Glutamatergic neuron (in vitro differentiated cells): ENCODE results near the gene HOXB9. TPM values are rescaled to one million over a fixed set of nuclear protein-coding genes. Genes with fewer than 3 reads are reported as not detected.

Source experiments
- DNase-seq: peaks from one replicate; pipeline ENCODE4 v3.0.0; 2022
- H3K27ac Mint-ChIP-seq: one replicate; pipeline ENCODE4 v1.8.0; 2020; ENCODE audit warnings: mild to moderate bottlenecking, mixed read lengths, inconsistent platforms; ENCODE audit not compliant: unreplicated experiment
- H3K27me3 Mint-ChIP-seq: one replicate; pipeline ENCODE4 v1.8.0; 2020; ENCODE audit warnings: mild to moderate bottlenecking, moderate library complexity, mixed read lengths, inconsistent platforms; ENCODE audit not compliant: unreplicated experiment
- H3K36me3 Mint-ChIP-seq: one replicate; pipeline ENCODE4 v1.8.0; 2020; ENCODE audit warnings: mild to moderate bottlenecking, mixed read lengths, inconsistent platforms; ENCODE audit not compliant: unreplicated experiment
- H3K4me1 Mint-ChIP-seq: one replicate; pipeline ENCODE4 v1.8.0; 2020; ENCODE audit warnings: mild to moderate bottlenecking, low read depth, mixed read lengths, inconsistent platforms; ENCODE audit not compliant: unreplicated experiment
- H3K4me3 Mint-ChIP-seq: one replicate; pipeline ENCODE4 v1.8.0; 2020; ENCODE audit warnings: mild to moderate bottlenecking, mixed read lengths, inconsistent platforms; ENCODE audit not compliant: unreplicated experiment
- H3K9me3 Mint-ChIP-seq: one replicate; pipeline ENCODE4 v1.8.0; 2020; ENCODE audit warnings: mild to moderate bottlenecking, moderate library complexity, mixed read lengths, inconsistent platforms; ENCODE audit not compliant: unreplicated experiment
- total RNA-seq: library from RNA; stranded (reverse); fragmentation: NEBNext Ultra II Directional; extraction: Animal tissue kit (Norgen Biotek cat#: 25700); gene quantifications from one replicate; pipeline ENCODE4 v1.2.1, GENCODE V29; 2021; ENCODE audit not compliant: unreplicated experiment
- TF ChIP-seq, protein P1 (sequence below): fragments of 200-600 bp; sonication (generic); IDR thresholded peaks from one replicate; pipeline ENCODE4 v1.5.0; 2021; ENCODE audit not compliant: partially characterized antibody, unreplicated experiment

HOXB9 gene
- total RNA-seq, 1 donor from 2014 or later = not detected

DNA sequence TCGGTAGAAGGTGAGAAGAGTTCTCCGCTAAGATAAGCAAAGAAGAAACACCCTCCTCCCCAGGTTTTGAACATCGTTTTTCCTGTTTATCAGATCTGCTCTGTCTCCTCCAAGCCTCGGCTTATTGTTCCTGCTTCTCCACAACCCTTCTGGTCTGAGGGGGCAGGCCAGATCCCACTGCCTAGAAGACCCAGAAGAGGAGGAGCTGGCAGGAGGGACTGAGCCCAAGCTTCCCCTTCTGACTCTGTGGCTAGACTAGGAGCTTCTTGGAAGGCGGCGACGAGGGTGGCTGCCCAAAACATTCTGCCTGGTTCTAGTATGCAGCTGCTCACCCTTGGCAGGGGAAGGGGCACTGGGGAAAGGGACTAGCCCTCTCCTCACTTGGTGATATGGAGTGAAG, 27.4 kb downstream of the HOXB9 start:
- Mint-ChIP-seq H3K27me3 (peaks cover 53% of the 10 kb centered on the region), H3K36me3 (no peaks in the 10 kb centered on the region), H3K27ac (no peak overlapping the region), H3K4me1 (peaks cover 2% of the 10 kb centered on the region), H3K9me3 (peaks cover 8% of the 10 kb centered on the region), H3K4me3 (no peak overlapping the region)
- no peak for DNase-seq
- TF ChIP-seq, protein P1, sequence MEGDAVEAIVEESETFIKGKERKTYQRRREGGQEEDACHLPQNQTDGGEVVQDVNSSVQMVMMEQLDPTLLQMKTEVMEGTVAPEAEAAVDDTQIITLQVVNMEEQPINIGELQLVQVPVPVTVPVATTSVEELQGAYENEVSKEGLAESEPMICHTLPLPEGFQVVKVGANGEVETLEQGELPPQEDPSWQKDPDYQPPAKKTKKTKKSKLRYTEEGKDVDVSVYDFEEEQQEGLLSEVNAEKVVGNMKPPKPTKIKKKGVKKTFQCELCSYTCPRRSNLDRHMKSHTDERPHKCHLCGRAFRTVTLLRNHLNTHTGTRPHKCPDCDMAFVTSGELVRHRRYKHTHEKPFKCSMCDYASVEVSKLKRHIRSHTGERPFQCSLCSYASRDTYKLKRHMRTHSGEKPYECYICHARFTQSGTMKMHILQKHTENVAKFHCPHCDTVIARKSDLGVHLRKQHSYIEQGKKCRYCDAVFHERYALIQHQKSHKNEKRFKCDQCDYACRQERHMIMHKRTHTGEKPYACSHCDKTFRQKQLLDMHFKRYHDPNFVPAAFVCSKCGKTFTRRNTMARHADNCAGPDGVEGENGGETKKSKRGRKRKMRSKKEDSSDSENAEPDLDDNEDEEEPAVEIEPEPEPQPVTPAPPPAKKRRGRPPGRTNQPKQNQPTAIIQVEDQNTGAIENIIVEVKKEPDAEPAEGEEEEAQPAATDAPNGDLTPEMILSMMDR = no peak

DNA sequence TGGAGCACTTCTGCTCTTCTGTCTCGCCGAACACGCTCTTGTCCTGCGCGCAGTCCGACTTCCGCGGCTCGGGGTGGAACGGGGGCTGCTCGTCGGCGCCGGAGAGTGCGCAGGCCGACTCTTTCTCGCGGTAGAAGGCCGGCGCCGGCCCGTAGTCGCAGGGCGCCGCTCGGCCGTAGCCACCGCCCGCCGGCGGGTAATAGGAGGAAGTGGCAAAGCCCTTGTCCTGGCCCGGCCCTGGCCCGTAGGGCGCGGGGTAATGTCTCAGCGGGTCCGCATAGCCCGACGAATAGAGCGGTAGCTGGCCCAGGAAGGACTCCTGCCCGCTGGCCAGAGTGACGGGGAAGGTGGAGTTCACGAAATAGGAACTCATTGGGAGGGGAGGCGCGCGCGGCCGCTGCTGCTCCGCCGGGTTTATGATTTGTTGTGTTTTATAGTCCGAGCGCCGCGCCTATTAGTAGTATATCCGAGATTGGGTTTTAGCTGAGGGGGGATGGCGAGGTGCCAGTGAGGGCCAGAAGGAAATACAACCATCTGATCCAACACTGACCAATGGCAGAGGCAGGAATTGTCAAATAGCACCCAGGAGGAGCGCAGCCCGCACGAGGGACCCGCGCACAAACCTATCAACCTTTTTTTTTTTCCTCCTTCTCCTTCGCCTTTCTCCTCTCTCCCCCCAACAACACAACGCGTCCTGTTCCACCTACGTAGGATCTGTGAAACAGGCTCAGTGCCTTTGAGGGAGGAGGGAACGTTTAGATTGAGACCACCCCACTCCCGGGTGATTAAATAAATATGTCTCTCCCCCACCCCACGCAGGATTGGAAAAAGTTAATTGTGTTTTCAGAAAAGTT, 28.2 kb downstream of the HOXB9 start:
- peaks cover 2% of the 10 kb centered on the region for H3K4me1 Mint-ChIP-seq
- no peak for DNase-seq
- peaks cover 3% of the 10 kb centered on the region for H3K9me3 Mint-ChIP-seq
- peaks cover 49% of the 10 kb centered on the region for H3K27me3 Mint-ChIP-seq
- H3K36me3 Mint-ChIP-seq = no peaks in the 10 kb centered on the region
- TF ChIP-seq, protein P1 = no peak
- H3K27ac Mint-ChIP-seq = no peak overlapping the region
- no peak overlapping the region for H3K4me3 Mint-ChIP-seq

DNA sequence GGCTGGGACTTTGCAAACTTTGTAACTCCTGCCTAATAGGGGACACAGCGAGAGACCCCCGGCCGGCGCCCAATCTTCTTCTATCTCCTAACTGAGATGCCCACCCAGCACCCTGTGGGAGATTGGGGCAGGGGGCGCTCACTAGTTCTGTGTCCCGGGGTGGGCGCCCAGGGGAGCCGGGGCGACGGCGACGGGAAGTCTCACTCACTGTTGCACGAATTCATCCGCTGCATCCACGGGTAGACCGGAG, 28.7 kb downstream of the HOXB9 start:
- Mint-ChIP-seq H3K36me3 (no peaks in the 10 kb centered on the region), H3K27me3 (peaks cover 48% of the 10 kb centered on the region), H3K9me3 (peaks cover 2% of the 10 kb centered on the region), H3K4me3 (no peak overlapping the region), H3K27ac (no peak overlapping the region), H3K4me1 (peaks cover 2% of the 10 kb centered on the region)
- TF ChIP-seq, protein P1 = no peak
- no peak for DNase-seq

DNA sequence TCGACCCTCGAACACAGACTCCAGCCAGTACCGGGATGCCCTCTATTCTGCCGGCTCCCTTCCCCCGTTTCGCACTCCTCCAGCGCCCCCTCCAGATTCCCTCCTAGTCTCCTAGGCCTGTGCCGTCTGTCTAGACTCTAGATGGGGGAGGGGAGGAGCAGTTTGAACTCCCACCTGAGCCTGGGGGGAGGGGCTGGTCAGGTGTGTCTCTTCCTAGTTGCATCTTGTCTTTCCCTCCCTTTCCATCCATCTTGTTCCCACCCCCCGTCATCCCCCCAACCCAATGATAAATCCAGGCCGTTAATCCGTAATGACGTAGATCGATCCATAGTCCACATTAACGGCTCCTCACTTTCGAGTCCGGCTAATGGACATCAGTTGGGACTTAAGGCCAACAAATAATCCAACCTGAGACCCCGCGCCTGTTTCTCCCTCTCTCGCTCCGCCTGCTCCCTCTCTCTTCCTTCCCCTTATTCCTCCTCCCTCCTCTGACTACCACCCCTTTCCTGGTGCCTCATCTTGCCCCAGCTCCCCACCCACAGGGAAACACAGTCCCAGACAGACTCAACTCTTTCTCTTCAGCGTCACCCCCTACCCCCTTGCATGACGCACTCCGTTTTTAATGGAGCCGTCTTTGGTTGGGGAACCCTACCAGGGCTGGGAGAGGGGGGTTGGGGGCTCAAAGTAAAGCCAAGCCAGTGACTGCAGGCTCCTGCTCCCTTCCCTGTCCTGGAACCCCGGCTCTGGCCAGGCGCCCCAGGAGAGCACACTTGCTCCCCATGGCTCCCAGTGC, 29.2 kb downstream of the HOXB9 start:
- peaks cover 46% of the 10 kb centered on the region for H3K27me3 Mint-ChIP-seq
- no peak overlapping the region for H3K4me3 Mint-ChIP-seq
- DNase-seq = no peak
- no peaks in the 10 kb centered on the region for H3K36me3 Mint-ChIP-seq
- TF ChIP-seq, protein P1 = no peak
- H3K9me3 Mint-ChIP-seq = peaks cover 2% of the 10 kb centered on the region
- H3K27ac Mint-ChIP-seq = no peak overlapping the region
- H3K4me1 Mint-ChIP-seq = peaks cover 2% of the 10 kb centered on the region
